ENCODE measurements around the gene TMEM215.

DNA sequence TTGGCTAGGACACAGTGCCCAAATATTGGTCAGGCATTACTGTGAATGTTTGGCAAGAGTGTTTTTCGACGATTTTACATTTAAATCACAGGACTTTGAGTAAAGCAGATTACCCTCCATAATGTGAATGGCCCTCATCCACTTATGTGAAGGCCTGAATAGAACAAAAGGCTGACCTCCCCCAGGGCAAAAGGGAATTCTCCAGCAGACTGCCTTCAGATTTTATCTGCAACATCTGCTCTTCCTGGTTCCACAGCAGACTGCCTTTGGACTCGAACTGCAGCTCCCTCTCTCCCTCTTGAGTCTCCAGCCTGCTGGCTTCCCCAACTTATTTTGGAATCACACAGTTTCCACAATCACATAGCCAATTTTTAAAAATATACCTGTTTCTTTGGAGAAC, 7.1 kb upstream of the TMEM215 start:
- TF ChIP-seq POLR2A (IDR thresholded peaks at IDR 0.05): no peak
- TF ChIP-seq, protein P1, sequence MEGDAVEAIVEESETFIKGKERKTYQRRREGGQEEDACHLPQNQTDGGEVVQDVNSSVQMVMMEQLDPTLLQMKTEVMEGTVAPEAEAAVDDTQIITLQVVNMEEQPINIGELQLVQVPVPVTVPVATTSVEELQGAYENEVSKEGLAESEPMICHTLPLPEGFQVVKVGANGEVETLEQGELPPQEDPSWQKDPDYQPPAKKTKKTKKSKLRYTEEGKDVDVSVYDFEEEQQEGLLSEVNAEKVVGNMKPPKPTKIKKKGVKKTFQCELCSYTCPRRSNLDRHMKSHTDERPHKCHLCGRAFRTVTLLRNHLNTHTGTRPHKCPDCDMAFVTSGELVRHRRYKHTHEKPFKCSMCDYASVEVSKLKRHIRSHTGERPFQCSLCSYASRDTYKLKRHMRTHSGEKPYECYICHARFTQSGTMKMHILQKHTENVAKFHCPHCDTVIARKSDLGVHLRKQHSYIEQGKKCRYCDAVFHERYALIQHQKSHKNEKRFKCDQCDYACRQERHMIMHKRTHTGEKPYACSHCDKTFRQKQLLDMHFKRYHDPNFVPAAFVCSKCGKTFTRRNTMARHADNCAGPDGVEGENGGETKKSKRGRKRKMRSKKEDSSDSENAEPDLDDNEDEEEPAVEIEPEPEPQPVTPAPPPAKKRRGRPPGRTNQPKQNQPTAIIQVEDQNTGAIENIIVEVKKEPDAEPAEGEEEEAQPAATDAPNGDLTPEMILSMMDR (IDR thresholded peaks at IDR 0.05): no peak
